GM12874 (cell line): ENCODE results near the gene SAAL1.

Source experiments
- TF ChIP-seq, protein P1 (sequence below): IDR thresholded peaks from 2 replicates; pipeline ENCODE4 v1.5.1; 2011; ENCODE audit warnings: low read depth, mild to moderate bottlenecking, control low read depth, low read length, moderate library complexity; ENCODE audit not compliant: insufficient read depth

Gene SAAL1

GRCh38 chr11:18036456-18036855, 69.4 kb downstream of the SAAL1 start:
- TF ChIP-seq, protein P1, sequence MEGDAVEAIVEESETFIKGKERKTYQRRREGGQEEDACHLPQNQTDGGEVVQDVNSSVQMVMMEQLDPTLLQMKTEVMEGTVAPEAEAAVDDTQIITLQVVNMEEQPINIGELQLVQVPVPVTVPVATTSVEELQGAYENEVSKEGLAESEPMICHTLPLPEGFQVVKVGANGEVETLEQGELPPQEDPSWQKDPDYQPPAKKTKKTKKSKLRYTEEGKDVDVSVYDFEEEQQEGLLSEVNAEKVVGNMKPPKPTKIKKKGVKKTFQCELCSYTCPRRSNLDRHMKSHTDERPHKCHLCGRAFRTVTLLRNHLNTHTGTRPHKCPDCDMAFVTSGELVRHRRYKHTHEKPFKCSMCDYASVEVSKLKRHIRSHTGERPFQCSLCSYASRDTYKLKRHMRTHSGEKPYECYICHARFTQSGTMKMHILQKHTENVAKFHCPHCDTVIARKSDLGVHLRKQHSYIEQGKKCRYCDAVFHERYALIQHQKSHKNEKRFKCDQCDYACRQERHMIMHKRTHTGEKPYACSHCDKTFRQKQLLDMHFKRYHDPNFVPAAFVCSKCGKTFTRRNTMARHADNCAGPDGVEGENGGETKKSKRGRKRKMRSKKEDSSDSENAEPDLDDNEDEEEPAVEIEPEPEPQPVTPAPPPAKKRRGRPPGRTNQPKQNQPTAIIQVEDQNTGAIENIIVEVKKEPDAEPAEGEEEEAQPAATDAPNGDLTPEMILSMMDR, result no peak
